Stimulated activated CD8-positive, alpha-beta memory T cell treated with anti-CD3 and anti-CD28 coated beads, Interleukin-4, amount 100 ng/mL, for 24 hours (primary cell): Measurements from ENCODE around the gene RTN1.
"Not testable (repeated sequence)": the region's sequence is repeated elsewhere in the genome, so short reads cannot be mapped to it uniquely, and the experiment has no call there.

Experiments used
- DNase-seq: peaks from one replicate; pipeline ENCODE4 v3.0.0-alpha.2; 2020; ENCODE audit warnings: low read depth

Gene RTN1

DNA sequence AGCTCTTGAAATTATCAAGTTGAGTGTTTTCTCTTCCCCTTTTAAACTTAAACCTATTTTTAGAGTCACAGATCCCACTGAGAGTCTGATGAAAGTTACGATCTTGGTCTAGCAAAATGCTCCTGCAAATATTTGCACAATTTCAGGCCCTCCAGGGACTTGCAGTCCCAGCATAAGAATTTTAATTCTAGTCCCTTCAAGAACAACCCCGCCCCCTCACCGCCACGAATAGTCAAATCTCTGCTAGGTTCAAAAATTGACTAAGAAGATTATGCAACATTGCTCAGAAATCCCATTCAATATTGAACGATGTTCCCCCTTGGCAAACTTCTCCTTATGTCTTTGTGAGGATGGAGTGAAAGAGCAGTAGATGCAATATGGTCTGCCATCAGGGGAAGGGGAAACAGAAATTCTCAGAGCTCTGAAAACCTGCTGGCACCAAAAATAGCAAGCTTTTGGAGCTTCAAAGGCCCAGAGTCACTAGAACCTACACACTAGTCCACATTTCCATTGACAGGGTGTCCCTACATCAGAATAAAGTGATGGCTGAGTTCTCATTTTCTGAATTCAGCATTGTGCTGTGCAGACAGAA, 166.4 kb downstream of the RTN1 start:
- DNase-seq: no peak

- DNase-seq: no peak
These were observed 171.1 kb downstream of the RTN1 start for GRCh38 chr14:59699442-59699841.

DNA sequence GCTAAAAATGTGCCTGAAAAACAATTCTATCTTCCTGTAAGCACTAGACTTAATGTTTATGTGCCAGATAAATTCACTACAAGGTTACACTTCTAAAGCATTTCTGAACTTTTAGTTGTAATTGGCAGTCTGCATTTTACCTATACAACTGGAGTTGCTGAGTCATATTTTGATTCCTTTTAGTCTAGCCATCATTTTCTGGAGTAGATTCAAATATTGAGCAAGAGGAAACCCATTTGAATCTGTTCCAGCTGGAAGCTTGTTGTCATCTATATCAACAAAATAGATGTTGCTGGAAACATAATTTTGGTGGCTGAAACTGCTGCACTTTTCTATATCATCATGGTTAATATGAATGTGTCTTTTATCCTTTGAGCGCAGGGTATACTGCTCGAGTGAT, 171.8 kb downstream of the RTN1 start:
- no peak for DNase-seq

DNA sequence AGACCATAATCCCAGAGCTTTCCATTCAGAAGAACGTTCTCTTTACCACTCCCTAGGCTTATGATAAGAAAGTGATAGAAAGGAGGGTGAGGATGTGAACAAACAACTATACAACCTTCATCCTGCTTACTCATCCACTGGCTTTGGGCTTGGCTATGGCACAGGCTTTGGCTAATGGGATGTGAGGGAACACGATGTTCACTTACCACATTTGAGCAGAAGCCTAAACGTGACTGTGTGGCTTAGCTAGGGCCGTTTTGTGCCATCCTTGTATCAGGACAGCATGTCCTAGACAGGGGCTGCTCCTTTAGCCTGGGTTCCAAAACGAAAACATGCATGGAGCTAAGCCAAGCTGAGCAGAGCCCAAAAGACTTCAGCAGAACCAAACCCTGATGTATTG, 175.4 kb downstream of the RTN1 start:
- no peak for DNase-seq

- no peak for DNase-seq
These were observed 179.3 kb downstream of the RTN1 start for GRCh38 chr14:59691266-59691665.

- no peak for DNase-seq
These were observed 180.2 kb downstream of the RTN1 start for GRCh38 chr14:59690426-59690825.

- DNase-seq: peak; percentile 4
These were observed 182.1 kb downstream of the RTN1 start for GRCh38 chr14:59688224-59689170.

DNA sequence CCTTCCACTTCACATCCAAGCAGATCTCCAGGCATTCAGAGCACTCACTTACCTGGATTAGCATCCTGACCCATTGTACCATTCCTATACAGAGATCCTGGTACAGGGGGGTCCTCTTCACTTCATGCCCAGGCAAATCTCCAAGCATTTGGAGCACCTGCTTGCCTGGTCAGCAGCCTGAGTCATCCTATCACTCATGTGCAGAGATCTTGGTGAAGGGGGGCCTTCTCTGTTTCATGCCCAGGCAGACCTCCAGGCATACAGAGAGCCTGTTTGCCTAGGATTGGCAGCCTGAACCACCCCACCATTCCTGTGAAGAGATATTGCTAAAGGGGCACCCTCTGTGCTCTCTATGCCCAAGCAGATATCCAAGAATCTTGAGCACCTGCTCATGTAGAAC, 182.9 kb downstream of the RTN1 start:
- no peak for DNase-seq

- DNase-seq: no peak
These were observed 190.7 kb downstream of the RTN1 start for GRCh38 chr14:59679872-59680271.

- DNase-seq: no peak
These were observed 192.2 kb downstream of the RTN1 start for GRCh38 chr14:59678352-59678751.

GRCh38 chr14:59677771-59678231, 192.8 kb downstream of the RTN1 start:
- DNase-seq: no peak

DNA sequence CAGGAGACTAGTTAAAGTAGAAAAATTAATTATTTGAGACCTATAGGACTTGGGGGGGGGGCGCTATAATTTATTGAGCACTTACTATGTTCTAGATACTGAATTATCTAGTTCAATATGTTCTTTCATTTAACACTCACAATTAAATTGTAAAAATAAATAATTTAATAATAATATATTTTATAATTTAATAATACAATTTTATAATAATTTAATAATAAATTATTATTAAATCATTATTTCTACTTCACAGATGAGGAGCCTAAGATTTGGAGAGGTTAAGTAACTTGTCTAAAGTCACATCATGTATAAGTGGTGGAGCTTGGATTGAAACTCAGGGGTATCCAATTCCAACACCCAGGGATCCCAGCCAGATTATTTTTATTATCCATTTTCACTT, 195.2 kb downstream of the RTN1 start:
- DNase-seq: no peak

GRCh38 chr14:59664741-59665140, 205.8 kb downstream of the RTN1 start:
- DNase-seq: no peak

GRCh38 chr14:59657769-59658168, 212.8 kb downstream of the RTN1 start:
- DNase-seq: no peak

DNA sequence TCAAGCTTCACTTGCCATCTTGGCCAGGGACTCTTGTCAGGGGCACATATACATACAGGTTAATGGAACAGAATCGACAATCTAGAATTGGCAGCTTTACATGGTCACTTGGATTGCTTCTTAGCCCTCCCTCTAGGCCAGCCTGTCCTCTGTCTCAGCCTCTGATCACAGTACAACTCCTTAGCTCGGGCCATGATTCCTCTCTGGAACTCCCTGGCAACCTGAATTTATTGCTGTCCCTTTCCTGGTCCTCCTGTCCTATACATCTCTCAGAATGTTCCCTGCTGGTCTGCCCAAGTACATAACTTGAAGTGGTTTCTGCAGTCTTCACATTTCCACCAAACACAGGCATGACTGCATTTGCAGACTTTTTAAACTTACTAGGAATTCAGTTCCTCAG, 214.1 kb downstream of the RTN1 start:
- DNase-seq: no peak

- not testable (repeated sequence) for DNase-seq
These were observed 216.4 kb downstream of the RTN1 start for GRCh38 chr14:59654131-59654530.

GRCh38 chr14:59646832-59647231, 223.7 kb downstream of the RTN1 start:
- DNase-seq: not testable (repeated sequence)

GRCh38 chr14:59638885-59639284, 231.7 kb downstream of the RTN1 start:
- no peak for DNase-seq

DNA sequence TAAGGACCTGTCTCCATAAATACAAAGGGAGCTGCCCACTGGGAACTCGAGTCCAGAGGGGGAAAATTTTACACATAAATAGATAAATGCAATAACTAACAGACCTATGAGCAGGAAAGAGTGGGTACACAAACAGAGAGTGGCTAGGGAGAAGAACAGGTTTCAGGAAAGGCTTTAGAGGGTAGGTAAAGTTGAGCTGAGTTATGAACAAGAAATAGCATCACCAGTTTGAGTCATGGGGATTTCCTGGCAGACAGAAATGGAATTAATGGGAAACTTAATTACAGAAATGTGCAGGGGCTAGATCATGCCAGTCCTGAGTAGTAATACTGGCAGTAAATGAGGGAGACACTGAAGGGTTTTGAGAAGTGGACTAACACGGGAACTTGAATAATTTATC, 236.0 kb downstream of the RTN1 start:
- DNase-seq: no peak

DNA sequence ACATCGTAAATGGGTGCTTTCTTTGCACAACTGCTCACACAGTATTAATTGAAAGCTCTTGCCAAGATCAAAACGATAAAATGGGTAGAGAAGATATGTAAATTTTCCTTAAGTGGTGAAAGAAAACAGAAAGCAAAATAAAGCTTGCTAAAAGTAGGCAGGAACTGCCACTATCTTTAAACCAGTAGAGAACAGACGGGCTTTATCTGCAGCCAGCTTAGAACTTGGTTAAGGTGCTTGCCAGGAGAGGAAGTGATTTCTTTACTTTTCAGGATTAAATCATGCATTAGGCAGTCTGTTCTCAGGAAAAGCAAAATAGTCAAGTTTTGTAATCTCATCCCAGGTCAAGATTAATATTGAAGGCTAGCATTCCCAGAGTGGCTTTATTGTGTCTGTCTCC, 237.1 kb downstream of the RTN1 start:
- DNase-seq: no peak

- no peak for DNase-seq
These were observed 238.2 kb downstream of the RTN1 start for GRCh38 chr14:59632381-59632780.

DNA sequence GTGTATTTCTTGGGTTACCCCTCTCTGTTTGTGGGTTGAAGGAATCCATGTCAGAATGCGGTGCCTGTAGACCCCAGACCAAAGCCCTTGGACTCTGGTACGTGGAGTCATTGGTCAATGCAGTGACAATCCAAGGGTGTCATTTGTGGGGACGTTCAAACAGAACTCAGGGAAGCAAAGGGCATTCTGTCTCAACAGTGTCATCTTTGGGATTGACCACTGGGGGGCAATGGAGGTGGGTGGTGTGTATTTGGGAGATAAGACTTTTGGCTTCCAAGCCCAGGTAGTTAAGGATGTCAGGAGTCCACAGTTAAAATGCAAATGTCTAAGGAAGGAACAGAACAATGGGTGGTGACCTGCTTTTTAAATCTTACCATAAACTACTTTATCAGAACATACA, 239.3 kb downstream of the RTN1 start:
- DNase-seq: no peak

- DNase-seq: no peak
These were observed 240.2 kb downstream of the RTN1 start for GRCh38 chr14:59630288-59630963.
